Adrenal gland (tissue), 5 donors: Measurements from ENCODE around the gene NAA16.

Experiments
- POLR2A ChIP-seq, 2 donors: fragments of 450-650 bp; IDR thresholded peaks; one replicate each; pipeline ENCODE4 v1.6.1; 2017; ENCODE audit warnings: antibody characterized with exemption in 2 of 2, mild to moderate bottlenecking in 2 of 2, moderate library complexity in 1 of 2
- TF ChIP-seq, protein P1 (sequence below), 6 experiments: fragments of 450-650 bp in 4 of 6; fragments of 200-600 bp in 2 of 6; sonication (generic) in 1 of 6; IDR thresholded peaks; 1 replicate in 5 of 6; 2 replicates in 1 of 6; pipeline versions ENCODE4 v1.5.1 to v1.8.0; 2016 to 2021; ENCODE audit warnings: antibody characterized with exemption in 6 of 6, mild to moderate bottlenecking in 2 of 6, moderate library complexity in 1 of 6
- donor health status: DM: no; HTN: no; CAD: no.

GRCh38 chr13:41356786-41357185 lies 45.7 kb downstream of the NAA16 start:
- no peak for TF ChIP-seq POLR2A (IDR thresholded peaks at IDR 0.05)
- TF ChIP-seq, protein P1, sequence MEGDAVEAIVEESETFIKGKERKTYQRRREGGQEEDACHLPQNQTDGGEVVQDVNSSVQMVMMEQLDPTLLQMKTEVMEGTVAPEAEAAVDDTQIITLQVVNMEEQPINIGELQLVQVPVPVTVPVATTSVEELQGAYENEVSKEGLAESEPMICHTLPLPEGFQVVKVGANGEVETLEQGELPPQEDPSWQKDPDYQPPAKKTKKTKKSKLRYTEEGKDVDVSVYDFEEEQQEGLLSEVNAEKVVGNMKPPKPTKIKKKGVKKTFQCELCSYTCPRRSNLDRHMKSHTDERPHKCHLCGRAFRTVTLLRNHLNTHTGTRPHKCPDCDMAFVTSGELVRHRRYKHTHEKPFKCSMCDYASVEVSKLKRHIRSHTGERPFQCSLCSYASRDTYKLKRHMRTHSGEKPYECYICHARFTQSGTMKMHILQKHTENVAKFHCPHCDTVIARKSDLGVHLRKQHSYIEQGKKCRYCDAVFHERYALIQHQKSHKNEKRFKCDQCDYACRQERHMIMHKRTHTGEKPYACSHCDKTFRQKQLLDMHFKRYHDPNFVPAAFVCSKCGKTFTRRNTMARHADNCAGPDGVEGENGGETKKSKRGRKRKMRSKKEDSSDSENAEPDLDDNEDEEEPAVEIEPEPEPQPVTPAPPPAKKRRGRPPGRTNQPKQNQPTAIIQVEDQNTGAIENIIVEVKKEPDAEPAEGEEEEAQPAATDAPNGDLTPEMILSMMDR (IDR thresholded peaks at IDR 0.05), result no peak
